DND-41 (cell line): ENCODE data around the gene ZXDC.

Experiments
- ATAC-seq: fragments of 200-7000 bp; cut with Tn5 transposase; 3 replicates; pipeline ENCODE4 v1.9.1; 2021; ENCODE audit warnings: low read depth; ENCODE audit not compliant: insufficient read depth
- DNase-seq: peaks from one replicate; pipeline ENCODE4 v3.0.0-alpha.2; 2020
- H2AFZ ChIP-seq: 2 replicates; pipeline ENCODE4 v1.6.0; 2012; ENCODE audit warnings: low read depth, low read length
- H3K27ac ChIP-seq: 2 replicates; pipeline ENCODE4 v1.5.1; 2012; ENCODE audit warnings: low read length, inconsistent platforms
- H3K27me3 ChIP-seq: fragments of 200-600 bp; sonication (generic); 2 replicates; pipeline ENCODE4 v1.6.0; 2012; ENCODE audit warnings: low read length, mild to moderate bottlenecking, inconsistent platforms; ENCODE audit not compliant: insufficient read depth, poor library complexity
- H3K36me3 ChIP-seq: 2 replicates; pipeline ENCODE4 v1.5.1; 2012; ENCODE audit warnings: low read length, inconsistent platforms; ENCODE audit not compliant: insufficient read depth
- H3K4me1 ChIP-seq: 2 replicates; pipeline ENCODE4 v1.5.1; 2012; ENCODE audit warnings: mild to moderate bottlenecking, low read length; ENCODE audit not compliant: insufficient read depth
- H3K4me2 ChIP-seq: 2 replicates; pipeline ENCODE4 v1.6.0; 2012; ENCODE audit warnings: mild to moderate bottlenecking, moderate library complexity, low read length, inconsistent platforms; ENCODE audit not compliant: insufficient read depth
- H3K4me3 ChIP-seq, 2 experiments: fragments of 200-600 bp in 1 of 2; shearing (Covaris generic) in 1 of 2; 2 replicates each; pipeline ENCODE4 v1.5.1; 2012 to 2016; ENCODE audit warnings: inconsistent platforms in 2 of 2, low read length in 2 of 2, mild to moderate bottlenecking in 2 of 2, low read depth in 1 of 2, moderate library complexity in 1 of 2
- H3K79me2 ChIP-seq: 2 replicates; pipeline ENCODE4 v1.6.0; 2012; ENCODE audit warnings: low read length, inconsistent platforms; ENCODE audit not compliant: insufficient read depth
- H3K9ac ChIP-seq: 2 replicates; pipeline ENCODE4 v1.6.0; 2012; ENCODE audit warnings: low read depth, mild to moderate bottlenecking, inconsistent platforms, low read length, moderate library complexity
- H3K9me3 ChIP-seq: 2 replicates; pipeline ENCODE4 v1.5.1; 2012; ENCODE audit warnings: low read length, moderate library complexity, mild to moderate bottlenecking, inconsistent platforms; ENCODE audit not compliant: insufficient read depth, severe bottlenecking
- H4K20me1 ChIP-seq: 2 replicates; pipeline ENCODE4 v1.6.0; 2012; ENCODE audit warnings: low read length; ENCODE audit not compliant: insufficient read depth
- EZH2 ChIP-seq: IDR thresholded peaks from 3 replicates; pipeline ENCODE4 v1.6.1; 2012; ENCODE audit warnings: borderline replicate concordance, low read depth, mild to moderate bottlenecking, moderate library complexity, low read length, inconsistent platforms; ENCODE audit not compliant: severe bottlenecking
- TF ChIP-seq, protein P1 (sequence below): IDR thresholded peaks from 2 replicates; pipeline ENCODE4 v1.5.1; 2012; ENCODE audit warnings: borderline replicate concordance, low read length, moderate library complexity, mild to moderate bottlenecking; ENCODE audit not compliant: poor library complexity, severe bottlenecking; ENCODE audit errors: extremely low read depth

The ZXDC gene

DNA sequence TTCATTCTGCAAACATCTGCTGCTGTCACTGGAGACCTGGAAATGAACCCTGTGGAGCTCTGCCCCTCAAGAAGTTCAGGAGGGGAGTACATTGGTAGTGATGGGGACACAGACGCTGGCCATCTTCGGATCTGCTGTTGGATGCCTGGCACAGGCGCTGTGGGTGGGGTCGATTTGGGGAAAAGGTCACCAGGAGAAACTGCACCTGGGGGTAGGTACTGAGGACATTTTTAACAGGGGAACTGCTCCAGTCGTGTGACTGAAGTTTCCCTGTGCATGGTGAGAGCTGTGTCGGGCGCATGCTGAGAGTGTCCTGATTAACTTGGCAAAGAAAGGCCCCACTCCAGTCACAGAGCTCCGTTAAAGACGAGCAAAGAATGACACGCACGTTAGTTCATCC is 38.5 kb upstream of the ZXDC start:
- H3K79me2 ChIP-seq, result no peaks in the 10 kb centered on the region
- no peak for DNase-seq
- TF ChIP-seq, protein P1, sequence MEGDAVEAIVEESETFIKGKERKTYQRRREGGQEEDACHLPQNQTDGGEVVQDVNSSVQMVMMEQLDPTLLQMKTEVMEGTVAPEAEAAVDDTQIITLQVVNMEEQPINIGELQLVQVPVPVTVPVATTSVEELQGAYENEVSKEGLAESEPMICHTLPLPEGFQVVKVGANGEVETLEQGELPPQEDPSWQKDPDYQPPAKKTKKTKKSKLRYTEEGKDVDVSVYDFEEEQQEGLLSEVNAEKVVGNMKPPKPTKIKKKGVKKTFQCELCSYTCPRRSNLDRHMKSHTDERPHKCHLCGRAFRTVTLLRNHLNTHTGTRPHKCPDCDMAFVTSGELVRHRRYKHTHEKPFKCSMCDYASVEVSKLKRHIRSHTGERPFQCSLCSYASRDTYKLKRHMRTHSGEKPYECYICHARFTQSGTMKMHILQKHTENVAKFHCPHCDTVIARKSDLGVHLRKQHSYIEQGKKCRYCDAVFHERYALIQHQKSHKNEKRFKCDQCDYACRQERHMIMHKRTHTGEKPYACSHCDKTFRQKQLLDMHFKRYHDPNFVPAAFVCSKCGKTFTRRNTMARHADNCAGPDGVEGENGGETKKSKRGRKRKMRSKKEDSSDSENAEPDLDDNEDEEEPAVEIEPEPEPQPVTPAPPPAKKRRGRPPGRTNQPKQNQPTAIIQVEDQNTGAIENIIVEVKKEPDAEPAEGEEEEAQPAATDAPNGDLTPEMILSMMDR, result no peak
- TF ChIP-seq EZH2, result no peak

DNA sequence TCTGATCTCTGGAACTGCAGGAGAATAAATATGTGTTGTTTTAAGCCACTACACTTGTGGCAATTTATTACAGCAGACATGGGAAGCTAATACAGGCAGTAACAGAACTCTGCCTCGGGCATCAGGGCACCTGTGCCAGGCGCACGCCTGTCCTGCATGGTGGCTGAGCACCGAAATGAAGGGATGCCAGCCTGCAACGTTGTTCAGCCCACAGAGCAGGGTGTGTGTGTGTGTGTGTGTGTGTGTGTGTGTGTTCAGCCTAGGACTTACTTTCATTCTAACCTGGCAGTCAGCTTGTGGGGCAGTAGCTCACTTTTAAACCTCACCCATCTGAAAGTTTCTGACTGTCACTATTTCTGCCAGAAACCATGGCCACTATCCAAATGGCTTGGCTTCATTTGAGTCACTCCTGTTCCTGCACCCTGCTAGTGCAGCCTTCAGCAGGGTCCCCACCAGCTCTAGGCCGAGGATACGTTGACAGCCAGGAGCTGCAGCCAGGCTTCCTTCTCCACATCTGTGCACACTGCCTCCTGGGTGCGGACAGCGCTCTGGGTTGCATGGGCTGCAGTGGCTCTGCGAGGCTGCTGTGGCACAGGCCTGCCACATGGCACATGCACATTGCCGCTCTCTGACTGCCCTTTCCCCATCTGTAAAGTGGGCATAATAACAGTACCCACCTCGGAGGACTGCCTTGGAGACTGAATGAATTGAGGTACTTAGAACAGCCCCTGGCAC is 37.4 kb upstream of the ZXDC start:
- Histone ChIP-seq H2AFZ (no peak overlapping the region), H3K4me1 (no peaks in the 10 kb centered on the region), H3K79me2 (no peaks in the 10 kb centered on the region), H3K27ac (no peak overlapping the region), H3K4me3 (no peak overlapping the region), H3K27me3 (no peaks in the 10 kb centered on the region), H3K4me2 (no peak overlapping the region), H3K36me3 (no peaks in the 10 kb centered on the region), H3K9me3 (no peaks in the 10 kb centered on the region), H3K9ac (no peak overlapping the region), H4K20me1 (no peaks in the 10 kb centered on the region)
- TF ChIP-seq, protein P1, result no peak
- no peak for TF ChIP-seq EZH2
- no peak for DNase-seq
- ATAC-seq, result no peak

More for the DNA sequence above, 38.5 kb upstream of the ZXDC start:
- no peak for ATAC-seq
- H3K4me1 ChIP-seq, result no peaks in the 10 kb centered on the region
- no peaks in the 10 kb centered on the region for H3K27me3 ChIP-seq
- H3K4me3 ChIP-seq, result no peak overlapping the region
- no peaks in the 10 kb centered on the region for H4K20me1 ChIP-seq
- no peak overlapping the region for H2AFZ ChIP-seq
- H3K9me3 ChIP-seq, result no peaks in the 10 kb centered on the region
- H3K4me2 ChIP-seq, result no peak overlapping the region
- no peak overlapping the region for H3K9ac ChIP-seq
- no peaks in the 10 kb centered on the region for H3K36me3 ChIP-seq
- no peak overlapping the region for H3K27ac ChIP-seq

DNA sequence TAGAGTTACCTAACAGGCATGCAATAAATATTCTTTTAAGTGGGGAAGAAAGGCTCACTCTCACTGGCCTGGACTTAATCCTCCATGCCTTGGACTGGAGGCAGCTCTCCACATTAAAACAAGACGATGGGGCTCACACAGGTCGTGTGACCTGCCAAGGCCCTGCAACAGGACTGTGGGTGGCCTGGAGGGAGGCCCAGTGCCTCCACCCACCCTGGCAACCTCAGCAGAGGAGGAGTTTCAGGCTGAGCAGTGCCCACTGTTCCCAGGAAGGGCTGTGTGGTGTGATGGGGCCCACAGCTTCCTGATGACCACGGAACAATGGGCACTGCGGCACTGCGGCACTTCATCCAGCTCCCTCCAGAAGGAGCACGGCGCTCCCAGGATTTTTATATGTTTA is 36.3 kb upstream of the ZXDC start:
- Histone ChIP-seq H3K9me3 (no peaks in the 10 kb centered on the region), H4K20me1 (no peaks in the 10 kb centered on the region), H2AFZ (no peak overlapping the region), H3K9ac (no peak overlapping the region), H3K4me2 (no peak overlapping the region), H3K4me1 (no peaks in the 10 kb centered on the region), H3K36me3 (no peaks in the 10 kb centered on the region), H3K27me3 (no peaks in the 10 kb centered on the region), H3K4me3 (no peak overlapping the region), H3K79me2 (no peaks in the 10 kb centered on the region), H3K27ac (no peak overlapping the region)
- DNase-seq (no peak), ATAC-seq (no peak)
- TF ChIP-seq, protein P1, result no peak
- no peak for TF ChIP-seq EZH2

DNA sequence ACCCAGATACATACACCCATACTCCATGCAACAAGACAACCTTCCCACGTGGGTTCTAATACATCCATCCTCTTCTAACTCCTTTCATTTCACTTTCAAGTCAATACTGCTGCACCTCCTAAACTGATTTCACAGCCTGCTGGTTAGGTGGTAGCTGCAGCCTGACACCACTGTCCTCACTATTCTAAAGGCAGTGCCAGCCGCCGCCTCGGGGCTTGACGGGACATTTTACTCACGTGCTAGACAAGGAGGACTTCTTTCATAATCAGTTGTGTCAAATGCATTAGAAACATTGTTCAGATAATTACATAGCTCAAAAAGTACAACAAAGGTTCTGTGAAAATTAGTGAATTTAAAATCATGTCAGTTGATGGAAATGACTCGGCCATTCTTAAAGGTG is 35.6 kb upstream of the ZXDC start:
- no peaks in the 10 kb centered on the region for H3K4me1 ChIP-seq

More for the DNA sequence above, 35.6 kb upstream of the ZXDC start:
- DNase-seq (no peak), ATAC-seq (no peak)
- no peak overlapping the region for H3K27ac ChIP-seq
- H3K4me3 ChIP-seq, result no peak overlapping the region
- no peaks in the 10 kb centered on the region for H3K27me3 ChIP-seq
- H3K9ac ChIP-seq, result no peak overlapping the region
- no peak overlapping the region for H3K4me2 ChIP-seq
- no peaks in the 10 kb centered on the region for H4K20me1 ChIP-seq
- TF ChIP-seq, protein P1, result no peak
- TF ChIP-seq EZH2, result no peak
- no peaks in the 10 kb centered on the region for H3K79me2 ChIP-seq
- no peak overlapping the region for H2AFZ ChIP-seq
- no peaks in the 10 kb centered on the region for H3K36me3 ChIP-seq
- no peaks in the 10 kb centered on the region for H3K9me3 ChIP-seq
